ENCODE data around the gene ATP5F1D.
A peak's percentile ranks its signal among the peaks of the same experiment; 100 is the strongest.

Gene ATP5F1D

DNA sequence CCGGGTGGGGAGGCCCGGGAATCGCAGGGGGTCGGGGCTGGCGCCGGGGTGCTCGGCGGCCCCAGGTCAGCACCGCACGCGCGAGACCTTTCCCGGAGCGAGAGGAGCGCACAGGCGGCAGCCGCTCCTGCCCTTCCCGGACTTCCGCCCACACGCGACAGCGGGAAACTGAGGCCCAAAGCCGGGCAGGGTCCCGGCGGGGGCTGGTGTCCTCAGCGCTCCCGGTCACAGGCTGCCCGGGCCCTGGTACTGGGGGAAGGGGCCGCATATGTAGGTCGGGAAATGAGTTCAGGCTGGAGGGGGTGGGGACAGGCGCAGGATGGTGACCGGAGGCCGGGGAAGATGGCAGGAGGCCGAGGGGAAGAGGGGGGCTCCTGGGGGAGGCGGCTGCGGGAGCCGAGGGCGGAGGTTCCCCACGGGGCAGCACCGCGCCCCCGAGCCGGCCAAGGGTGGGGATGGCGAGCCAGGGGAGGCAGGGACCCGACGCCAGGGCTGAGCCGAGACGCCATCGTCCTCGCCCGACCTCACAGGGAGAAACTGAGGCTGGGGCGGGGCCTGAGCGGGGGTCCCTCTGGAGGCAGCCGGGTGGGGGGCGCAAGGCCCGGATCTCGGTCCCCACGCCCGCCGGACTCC lies 4.4 kb upstream of the ATP5F1D start:
- H3K4me1 ChIP-seq (ENCODE audit: control insufficient read depth, insufficient read depth, low read length), result no peaks in the 10 kb centered on the region
- H3K9me3 ChIP-seq (ENCODE audit: control insufficient read depth, insufficient read depth, low read length), result no peaks in the 10 kb centered on the region
- H3K9ac ChIP-seq (ENCODE audit: low read depth, low read length), result peak overlapping the region; percentile 24
- H3K27me3 ChIP-seq (ENCODE audit: control insufficient read depth, insufficient read depth, low read length), result no peaks in the 10 kb centered on the region
- H3K4me3 ChIP-seq (ENCODE audit: low read depth, low read length), result peak overlapping the region; percentile 68
- H3K36me3 ChIP-seq (ENCODE audit: control insufficient read depth, insufficient read depth, low read length), result peaks cover 31% of the 10 kb centered on the region

DNA sequence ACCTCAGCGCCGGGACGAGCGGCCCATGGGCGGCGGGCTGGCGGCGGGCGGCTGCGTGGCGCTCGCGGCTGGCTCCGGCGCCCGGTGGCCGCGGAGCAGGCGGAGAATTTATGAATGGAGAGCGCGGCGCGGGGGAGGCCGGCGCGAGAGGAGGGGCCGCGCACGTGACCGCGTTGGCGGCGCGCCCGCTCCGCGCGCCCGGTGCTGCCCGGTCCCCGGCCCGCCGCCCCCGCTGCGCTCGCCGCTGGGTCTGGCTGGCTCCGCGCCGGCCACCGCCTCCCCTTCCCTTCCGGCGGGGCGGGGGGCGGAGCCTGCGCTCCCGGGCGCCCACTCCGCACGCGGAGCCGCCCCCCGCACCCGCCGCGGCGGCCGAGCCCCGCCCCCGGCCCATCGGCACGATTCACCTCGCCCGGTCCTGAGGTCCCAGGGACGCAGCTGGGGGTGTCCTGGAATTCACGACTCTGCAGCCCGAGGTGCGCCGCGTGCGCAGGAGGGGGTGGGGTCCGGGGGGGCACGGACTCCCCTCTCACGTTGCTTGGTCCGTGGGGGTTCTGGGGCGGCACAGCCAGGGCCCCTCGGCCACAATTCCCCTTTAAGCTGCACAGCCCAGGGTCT lies 3.7 kb upstream of the ATP5F1D start, which contains the start of gene CBARP:
TSS of gene CBARP (minus strand) at position 252 of the 615 bp plus-strand sequence. CDS start 1,905 bp downstream, outside the sequence.
- Histone ChIP-seq H3K27me3 (ENCODE audit: control insufficient read depth, insufficient read depth, low read length) (no peaks in the 10 kb centered on the region), H3K4me1 (ENCODE audit: control insufficient read depth, insufficient read depth, low read length) (no peaks in the 10 kb centered on the region), H3K9me3 (ENCODE audit: control insufficient read depth, insufficient read depth, low read length) (no peaks in the 10 kb centered on the region), H3K4me3 (ENCODE audit: low read depth, low read length) (peak within 1 kb of the TSS; percentile 68), H3K9ac (ENCODE audit: low read depth, low read length) (peak within 1 kb of the TSS; percentile 24), H3K36me3 (ENCODE audit: control insufficient read depth, insufficient read depth, low read length) (peaks cover 25% of the 10 kb centered on the region)

DNA sequence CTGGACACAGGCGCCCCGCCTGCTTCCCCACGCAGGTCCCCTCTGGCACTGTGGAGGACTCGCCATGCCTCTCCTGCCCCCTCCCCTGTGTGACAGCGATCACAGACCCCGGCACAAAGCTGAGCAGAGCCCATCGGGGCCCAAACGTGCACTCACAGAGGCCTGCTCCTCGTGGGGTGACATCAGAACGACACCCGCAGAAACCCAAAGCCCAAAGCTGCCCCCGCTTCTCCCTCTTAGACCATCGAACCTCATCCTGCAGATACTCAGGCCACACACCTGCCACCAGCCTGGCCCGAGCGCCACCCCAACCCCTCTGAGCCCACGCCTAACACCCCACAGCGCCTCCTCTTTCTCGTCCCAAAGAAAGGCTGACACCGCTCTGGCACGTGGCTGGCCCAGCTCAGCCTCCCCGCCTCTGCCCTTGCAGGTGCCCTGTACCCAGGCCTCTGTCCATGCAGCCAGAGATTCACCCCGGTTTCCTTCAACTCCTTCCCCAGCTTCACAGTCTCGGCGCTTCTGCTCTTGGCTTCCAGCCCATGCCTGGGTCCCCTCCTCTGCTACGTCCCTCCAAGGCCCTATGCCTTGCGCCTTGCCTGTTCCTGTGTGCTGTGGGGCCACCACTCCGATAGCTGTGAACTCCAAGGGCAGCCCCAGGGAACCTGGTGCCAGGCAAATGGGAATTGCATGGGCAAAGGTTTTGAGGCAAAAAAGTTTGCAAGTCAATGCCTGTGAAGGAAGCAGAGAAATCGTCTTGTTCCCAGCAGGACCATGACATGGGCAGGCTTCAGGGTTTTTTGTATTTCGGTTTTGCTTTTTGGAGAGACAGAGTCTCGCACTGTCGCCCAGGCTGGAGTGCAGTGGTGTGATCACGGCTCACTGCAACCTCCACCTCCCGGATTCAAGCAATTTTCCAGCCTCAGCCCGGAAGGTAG lies 2.9 kb upstream of the ATP5F1D start:
- peaks cover 21% of the 10 kb centered on the region for H3K36me3 ChIP-seq (ENCODE audit: control insufficient read depth, insufficient read depth, low read length)
- no peaks in the 10 kb centered on the region for H3K27me3 ChIP-seq (ENCODE audit: control insufficient read depth, insufficient read depth, low read length)
- no peaks in the 10 kb centered on the region for H3K4me1 ChIP-seq (ENCODE audit: control insufficient read depth, insufficient read depth, low read length)
- H3K9me3 ChIP-seq (ENCODE audit: control insufficient read depth, insufficient read depth, low read length), result no peaks in the 10 kb centered on the region
- H3K9ac ChIP-seq (ENCODE audit: low read depth, low read length), result no peak overlapping the region
- peak overlapping the region; percentile 50 for H3K4me3 ChIP-seq (ENCODE audit: low read depth, low read length)

DNA sequence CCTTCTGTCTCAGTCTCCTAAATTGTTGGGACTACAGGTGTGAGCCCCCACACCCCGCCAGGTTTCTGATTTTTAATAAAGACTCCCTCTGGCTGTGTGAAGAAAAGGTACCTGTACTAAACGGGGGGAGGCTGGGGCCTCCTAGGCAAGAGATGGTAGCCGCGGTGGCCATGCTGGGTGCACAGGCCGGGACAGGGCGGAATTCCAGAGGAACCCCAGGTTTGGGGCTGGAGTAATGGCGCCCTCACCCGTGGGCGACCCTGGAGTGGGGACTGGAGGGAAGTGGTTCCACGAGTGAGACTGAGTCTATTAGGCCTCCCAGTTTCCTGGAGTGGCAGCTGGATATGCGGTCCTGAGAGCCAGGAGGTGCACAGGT lies 2.1 kb upstream of the ATP5F1D start:
- peaks cover 13% of the 10 kb centered on the region for H3K36me3 ChIP-seq (ENCODE audit: control insufficient read depth, insufficient read depth, low read length)
- H3K4me3 ChIP-seq (ENCODE audit: low read depth, low read length), result peak overlapping the region; percentile 49
- no peak overlapping the region for H3K9ac ChIP-seq (ENCODE audit: low read depth, low read length)
- H3K9me3 ChIP-seq (ENCODE audit: control insufficient read depth, insufficient read depth, low read length), result no peaks in the 10 kb centered on the region
- no peaks in the 10 kb centered on the region for H3K4me1 ChIP-seq (ENCODE audit: control insufficient read depth, insufficient read depth, low read length)
- H3K27me3 ChIP-seq (ENCODE audit: control insufficient read depth, insufficient read depth, low read length), result no peaks in the 10 kb centered on the region

DNA sequence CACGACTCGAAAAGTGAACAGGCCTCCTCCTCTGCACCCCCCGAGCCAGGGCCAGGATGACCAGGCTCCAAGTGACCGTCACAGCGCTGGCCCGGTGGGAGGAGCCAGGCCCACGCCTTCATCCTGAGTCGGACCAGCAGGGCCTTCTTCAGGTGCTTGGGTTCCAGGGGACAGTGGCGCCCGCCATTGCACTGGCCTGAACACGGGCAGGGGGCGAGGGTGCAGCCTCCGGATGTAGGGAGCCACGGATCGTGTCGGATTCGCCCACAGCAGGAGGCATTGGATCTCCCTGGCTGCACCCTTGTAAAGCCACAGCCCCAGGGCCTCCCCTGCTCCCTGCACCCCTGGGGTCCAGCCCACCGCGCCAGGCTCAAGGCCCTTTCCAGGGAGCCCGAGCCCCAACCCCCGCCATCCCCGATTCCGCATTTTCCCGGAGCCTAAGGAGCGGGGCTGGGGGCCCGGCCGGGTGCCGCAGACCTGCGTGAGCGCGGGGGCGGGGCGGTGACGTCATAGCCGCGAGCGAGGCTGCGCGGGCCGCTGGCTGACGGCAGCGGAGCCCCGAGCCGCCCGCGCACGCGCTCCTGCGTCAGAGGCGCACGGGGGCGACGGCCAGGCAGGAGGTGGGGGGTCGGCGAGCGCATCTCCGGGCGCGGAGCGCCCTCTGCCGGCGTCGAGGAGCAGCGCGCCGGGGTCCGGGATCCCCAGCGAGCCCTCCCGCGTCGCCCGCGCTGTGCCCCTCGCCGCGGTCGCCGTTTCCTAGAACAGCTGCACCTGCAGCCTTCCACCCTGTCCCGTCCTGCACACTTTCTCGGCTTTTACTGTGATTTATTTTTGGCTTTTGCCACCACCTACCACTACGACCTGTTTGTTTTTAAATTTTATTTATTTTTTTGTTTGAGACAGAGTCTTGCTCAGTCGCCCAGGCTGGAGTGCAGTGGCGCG lies 1.5 kb upstream of the ATP5F1D start:
- no peaks in the 10 kb centered on the region for H3K9me3 ChIP-seq (ENCODE audit: control insufficient read depth, insufficient read depth, low read length)
- peak overlapping the region; percentile 79 for H3K9ac ChIP-seq (ENCODE audit: low read depth, low read length)
- H3K36me3 ChIP-seq (ENCODE audit: control insufficient read depth, insufficient read depth, low read length), result peaks cover 8% of the 10 kb centered on the region
- H3K4me1 ChIP-seq (ENCODE audit: control insufficient read depth, insufficient read depth, low read length), result no peaks in the 10 kb centered on the region
- H3K4me3 ChIP-seq (ENCODE audit: low read depth, low read length), result peak overlapping the region; percentile 49
- H3K27me3 ChIP-seq (ENCODE audit: control insufficient read depth, insufficient read depth, low read length), result no peaks in the 10 kb centered on the region

DNA sequence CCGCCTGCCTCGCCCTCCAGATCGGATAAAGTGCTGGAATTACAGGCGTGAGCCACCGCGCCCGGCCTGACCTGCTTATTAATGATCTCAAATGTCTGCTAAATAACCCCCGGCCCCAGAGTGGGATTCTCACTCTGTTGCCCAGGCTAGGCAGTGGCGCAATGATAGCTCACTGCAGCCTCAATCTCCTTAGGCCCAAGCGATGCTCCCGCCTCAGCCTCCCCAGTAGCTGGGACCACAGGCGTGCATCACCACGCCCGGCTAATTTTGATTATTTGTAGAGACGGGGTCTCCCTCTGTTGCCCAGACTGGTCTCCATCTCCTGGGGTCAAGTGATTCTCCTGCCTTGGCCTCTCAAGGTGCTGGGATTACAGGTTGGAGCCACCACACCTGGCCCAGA lies 626 bp upstream of the ATP5F1D start:
- H3K9ac ChIP-seq (ENCODE audit: low read depth, low read length), result no peak overlapping the region
- H3K4me3 ChIP-seq (ENCODE audit: low read depth, low read length), result no peak overlapping the region

DNA sequence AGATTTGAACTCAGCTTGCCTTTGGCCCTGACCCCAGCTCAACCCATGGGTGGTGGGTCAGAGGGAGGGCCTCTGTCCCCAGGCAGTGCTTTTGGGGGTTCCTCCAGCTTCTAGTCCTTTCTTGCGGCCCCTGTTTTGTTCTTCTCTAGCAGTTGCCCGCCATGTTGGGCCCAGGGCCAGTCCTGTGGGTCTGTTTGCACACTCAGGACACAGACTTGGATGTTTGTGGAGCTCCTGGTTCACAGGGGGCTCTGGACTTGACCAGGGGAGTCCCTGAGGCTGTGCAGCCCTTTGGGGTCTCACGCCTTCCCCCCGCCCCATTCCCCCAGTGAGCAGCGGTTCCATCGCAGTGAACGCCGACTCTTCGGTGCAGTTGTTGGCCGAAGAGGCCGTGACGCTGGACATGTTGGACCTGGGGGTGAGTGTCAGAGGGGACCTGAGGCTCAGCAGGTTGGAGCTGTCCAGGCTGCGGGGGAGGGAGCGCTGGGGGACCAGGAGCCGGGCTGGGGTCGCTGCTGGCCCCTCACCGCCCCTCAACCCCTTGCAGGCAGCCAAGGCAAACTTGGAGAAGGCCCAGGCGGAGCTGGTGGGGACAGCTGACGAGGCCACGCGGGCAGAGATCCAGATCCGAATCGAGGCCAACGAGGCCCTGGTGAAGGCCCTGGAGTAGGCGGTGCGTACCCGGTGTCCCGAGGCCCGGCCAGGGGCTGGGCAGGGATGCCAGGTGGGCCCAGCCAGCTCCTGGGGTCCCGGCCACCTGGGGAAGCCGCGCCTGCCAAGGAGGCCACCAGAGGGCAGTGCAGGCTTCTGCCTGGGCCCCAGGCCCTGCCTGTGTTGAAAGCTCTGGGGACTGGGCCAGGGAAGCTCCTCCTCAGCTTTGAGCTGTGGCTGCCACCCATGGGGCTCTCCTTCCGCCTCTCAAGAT lies 2.5 kb downstream of the ATP5F1D start:
- Histone ChIP-seq H3K4me3 (ENCODE audit: low read depth, low read length) (no peak overlapping the region), H3K9ac (ENCODE audit: low read depth, low read length) (no peak overlapping the region), H3K36me3 (ENCODE audit: control insufficient read depth, insufficient read depth, low read length) (no peaks in the 10 kb centered on the region), H3K27me3 (ENCODE audit: control insufficient read depth, insufficient read depth, low read length) (no peaks in the 10 kb centered on the region), H3K4me1 (ENCODE audit: control insufficient read depth, insufficient read depth, low read length) (no peaks in the 10 kb centered on the region), H3K9me3 (ENCODE audit: control insufficient read depth, insufficient read depth, low read length) (no peaks in the 10 kb centered on the region)

More for the DNA sequence above, 626 bp upstream of the ATP5F1D start:
- no peaks in the 10 kb centered on the region for H3K36me3 ChIP-seq (ENCODE audit: control insufficient read depth, insufficient read depth, low read length)
- no peaks in the 10 kb centered on the region for H3K9me3 ChIP-seq (ENCODE audit: control insufficient read depth, insufficient read depth, low read length)
- no peaks in the 10 kb centered on the region for H3K27me3 ChIP-seq (ENCODE audit: control insufficient read depth, insufficient read depth, low read length)
- H3K4me1 ChIP-seq (ENCODE audit: control insufficient read depth, insufficient read depth, low read length), result no peaks in the 10 kb centered on the region

DNA sequence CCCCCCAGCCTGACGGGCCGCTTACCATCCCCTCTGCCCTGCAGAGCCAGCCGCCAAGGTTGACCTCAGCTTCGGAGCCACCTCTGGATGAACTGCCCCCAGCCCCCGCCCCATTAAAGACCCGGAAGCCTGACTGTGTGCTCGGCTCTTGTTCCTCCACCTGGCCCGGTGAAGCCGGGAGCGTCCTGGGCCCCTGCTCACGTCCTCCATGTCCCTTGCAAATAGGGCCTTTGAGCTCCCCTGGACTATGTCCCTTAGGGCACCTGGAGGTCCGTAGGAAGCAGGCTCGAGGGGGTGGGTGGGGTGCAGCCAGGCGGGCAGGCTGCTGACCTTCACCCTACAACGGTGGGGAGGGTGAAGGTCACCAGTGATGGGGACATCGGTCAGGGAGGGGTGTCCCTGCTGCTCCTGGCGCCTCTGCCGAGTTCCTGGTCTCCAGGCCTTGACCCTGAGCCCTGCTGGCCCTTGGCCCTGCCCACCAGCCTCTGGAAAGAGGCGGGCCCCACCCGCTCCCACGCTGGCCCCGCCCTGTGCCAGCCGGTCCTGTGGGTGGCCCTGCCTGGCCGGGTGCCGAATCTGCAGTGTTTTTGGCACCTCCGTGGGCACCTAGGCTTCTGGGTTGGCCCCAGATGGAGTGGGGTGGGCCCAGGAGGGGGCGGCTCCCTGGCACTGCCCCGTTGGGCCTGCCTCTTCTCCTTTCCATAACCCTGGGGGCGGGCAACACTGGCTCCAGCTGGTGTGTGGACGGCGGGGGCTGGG lies 3.3 kb downstream of the ATP5F1D start:
- H3K4me3 ChIP-seq (ENCODE audit: low read depth, low read length), result no peak overlapping the region
- H3K36me3 ChIP-seq (ENCODE audit: control insufficient read depth, insufficient read depth, low read length), result no peaks in the 10 kb centered on the region
- no peaks in the 10 kb centered on the region for H3K9me3 ChIP-seq (ENCODE audit: control insufficient read depth, insufficient read depth, low read length)
- no peaks in the 10 kb centered on the region for H3K27me3 ChIP-seq (ENCODE audit: control insufficient read depth, insufficient read depth, low read length)
- no peaks in the 10 kb centered on the region for H3K4me1 ChIP-seq (ENCODE audit: control insufficient read depth, insufficient read depth, low read length)
- H3K9ac ChIP-seq (ENCODE audit: low read depth, low read length), result no peak overlapping the region

DNA sequence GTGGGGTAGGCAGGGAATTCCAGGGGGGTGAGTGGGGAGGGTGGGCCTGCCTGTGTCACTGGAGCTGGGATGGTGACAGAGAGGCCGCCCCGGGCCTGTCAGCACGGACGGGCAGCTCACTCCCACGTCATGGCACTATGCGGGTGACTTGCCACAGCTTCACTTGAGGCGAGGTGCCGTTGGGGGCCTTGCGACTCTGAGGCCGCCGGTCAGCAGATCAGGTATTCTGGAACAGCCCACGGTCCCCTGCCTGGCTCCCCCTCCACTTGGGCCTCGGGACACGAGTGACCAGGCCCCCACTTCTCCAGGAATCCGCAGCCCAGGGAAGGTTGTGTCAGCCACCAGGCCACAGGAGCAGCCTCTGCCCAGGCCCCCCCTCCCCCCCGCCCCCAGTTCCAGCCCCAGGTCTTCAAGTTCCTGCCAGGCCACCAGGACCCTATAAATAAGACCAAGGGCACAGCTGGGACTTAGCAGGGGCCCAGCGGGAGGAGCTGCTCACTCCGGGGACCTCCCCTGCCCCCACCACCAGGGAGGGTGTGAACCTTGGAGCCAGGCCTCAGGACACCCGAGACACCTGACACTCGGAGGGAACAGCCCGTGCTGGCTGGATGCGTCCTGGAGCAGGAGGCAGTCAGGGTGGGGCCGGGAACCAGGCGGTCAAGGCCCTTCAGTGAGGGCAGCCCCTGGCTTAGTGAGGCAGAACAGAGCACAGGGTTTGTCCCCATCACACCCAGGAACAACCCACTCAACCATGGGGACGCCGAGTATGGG lies 4.1 kb downstream of the ATP5F1D start:
- Histone ChIP-seq H3K4me3 (ENCODE audit: low read depth, low read length) (no peak overlapping the region), H3K9ac (ENCODE audit: low read depth, low read length) (no peak overlapping the region), H3K36me3 (ENCODE audit: control insufficient read depth, insufficient read depth, low read length) (no peaks in the 10 kb centered on the region), H3K9me3 (ENCODE audit: control insufficient read depth, insufficient read depth, low read length) (no peaks in the 10 kb centered on the region), H3K27me3 (ENCODE audit: control insufficient read depth, insufficient read depth, low read length) (no peaks in the 10 kb centered on the region), H3K4me1 (ENCODE audit: control insufficient read depth, insufficient read depth, low read length) (no peaks in the 10 kb centered on the region)
